NCI-H128 (cell line): ENCODE measurements around the gene SMPD2.

Experiments used
- DNase-seq: peaks from one replicate; lab custom pipeline; 2025; ENCODE audit not compliant: unreplicated experiment; lab: John Stamatoyannopoulos, UW

Gene SMPD2, protein sequence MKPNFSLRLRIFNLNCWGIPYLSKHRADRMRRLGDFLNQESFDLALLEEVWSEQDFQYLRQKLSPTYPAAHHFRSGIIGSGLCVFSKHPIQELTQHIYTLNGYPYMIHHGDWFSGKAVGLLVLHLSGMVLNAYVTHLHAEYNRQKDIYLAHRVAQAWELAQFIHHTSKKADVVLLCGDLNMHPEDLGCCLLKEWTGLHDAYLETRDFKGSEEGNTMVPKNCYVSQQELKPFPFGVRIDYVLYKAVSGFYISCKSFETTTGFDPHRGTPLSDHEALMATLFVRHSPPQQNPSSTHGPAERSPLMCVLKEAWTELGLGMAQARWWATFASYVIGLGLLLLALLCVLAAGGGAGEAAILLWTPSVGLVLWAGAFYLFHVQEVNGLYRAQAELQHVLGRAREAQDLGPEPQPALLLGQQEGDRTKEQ

DNA sequence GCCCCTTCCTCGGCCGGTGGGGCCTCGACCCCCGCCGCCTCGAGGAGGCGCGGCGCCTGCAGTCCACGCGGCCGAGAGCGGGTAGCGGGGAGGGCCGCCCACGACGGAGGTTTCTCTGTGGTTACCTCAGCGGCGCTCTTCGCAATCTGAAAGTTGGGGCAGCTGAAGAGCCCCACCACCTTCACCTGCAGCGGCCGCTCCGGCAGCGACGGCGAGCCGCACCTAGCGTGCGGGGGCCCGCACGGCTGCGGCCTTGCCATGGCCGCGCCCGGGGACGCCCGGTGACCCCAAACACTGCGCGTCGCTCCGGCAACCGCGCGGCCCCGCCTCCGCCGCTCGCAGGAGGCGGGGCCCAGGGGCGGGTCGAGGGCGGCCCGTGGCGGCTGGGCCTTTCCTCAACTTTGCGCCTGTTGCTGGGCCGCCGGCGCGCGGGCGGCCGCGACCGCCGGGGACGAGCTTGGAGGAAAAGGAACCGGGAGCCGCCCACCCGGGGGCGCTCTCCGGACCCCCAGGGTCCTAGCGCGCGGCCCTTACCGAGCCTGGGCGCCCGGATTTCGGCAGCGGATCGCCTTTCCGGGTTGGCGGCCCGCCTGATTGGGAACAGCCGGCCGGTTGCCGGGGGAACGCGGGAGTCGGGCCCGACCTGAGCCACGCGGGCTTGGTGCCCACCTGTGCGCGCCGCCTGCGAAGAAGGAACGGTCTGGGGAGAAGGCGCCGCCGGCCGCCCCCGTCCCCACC, at the start of gene SMPD2, which contains the start of gene PPIL6:
Gene SMPD2, plus strand, starts transcription at position 394 of the 738 bp plus-strand sequence. CDS start 398 bp downstream, outside the sequence.
Gene PPIL6, minus strand, starts transcription at position 298 of the 738 bp plus-strand sequence. Its CDS starts 38 bp downstream, at position 260.
- peak; percentile 56 for DNase-seq

DNA sequence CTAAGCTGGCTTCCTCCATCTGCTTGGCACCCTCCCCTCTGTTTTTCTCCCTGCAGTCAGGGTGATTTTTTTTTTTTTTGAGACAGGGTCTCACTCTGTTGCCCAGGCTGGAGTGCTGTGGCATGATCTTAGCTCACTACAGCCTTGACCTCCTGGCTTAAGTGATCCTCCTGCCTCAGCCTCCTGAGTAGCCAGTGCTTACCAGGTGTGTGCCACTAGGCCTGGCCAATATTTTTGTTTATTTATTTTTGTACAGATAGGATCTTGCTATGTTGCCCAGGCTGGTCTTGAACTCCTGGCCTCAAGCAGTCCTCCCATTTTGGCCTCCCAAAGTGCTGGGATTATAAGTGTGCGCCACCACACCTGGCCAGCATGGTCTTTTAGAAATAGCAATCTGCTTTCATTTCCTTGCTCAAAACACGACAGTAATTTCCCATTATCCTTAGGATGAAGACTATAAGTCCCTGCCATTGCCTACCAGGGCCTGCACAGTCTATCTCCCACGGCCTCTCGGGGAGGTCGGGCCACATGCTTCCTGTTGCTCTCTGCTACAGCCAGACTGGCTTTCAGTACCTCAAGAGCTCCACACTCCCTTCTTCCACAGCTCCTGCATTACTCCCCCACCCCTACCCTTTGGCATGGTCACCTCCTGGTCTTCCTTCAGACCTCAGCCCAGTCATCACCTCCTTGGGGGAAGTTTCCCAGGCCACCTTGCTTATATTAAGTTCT, 47.2 kb upstream of the SMPD2 start:
- no peak for DNase-seq

DNA sequence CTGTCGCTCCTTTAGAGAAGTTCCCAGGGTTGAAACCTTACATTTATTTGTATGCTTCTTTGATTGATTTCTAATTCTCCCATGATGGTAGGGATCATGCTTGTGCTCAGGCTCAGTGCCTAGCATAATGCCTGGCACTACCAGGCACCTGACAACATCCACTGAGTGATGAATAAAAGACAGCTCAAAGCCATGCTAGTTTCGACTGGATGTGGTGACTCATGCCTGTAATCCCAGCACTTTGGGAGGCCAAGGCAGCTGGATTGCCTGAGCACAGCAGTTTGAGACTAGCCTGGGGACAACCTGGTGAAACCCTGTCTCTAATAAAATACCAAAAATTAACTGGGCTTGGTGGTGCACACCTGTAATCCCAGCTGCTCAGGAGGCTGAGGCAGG, 46.6 kb upstream of the SMPD2 start:
- no peak for DNase-seq

DNA sequence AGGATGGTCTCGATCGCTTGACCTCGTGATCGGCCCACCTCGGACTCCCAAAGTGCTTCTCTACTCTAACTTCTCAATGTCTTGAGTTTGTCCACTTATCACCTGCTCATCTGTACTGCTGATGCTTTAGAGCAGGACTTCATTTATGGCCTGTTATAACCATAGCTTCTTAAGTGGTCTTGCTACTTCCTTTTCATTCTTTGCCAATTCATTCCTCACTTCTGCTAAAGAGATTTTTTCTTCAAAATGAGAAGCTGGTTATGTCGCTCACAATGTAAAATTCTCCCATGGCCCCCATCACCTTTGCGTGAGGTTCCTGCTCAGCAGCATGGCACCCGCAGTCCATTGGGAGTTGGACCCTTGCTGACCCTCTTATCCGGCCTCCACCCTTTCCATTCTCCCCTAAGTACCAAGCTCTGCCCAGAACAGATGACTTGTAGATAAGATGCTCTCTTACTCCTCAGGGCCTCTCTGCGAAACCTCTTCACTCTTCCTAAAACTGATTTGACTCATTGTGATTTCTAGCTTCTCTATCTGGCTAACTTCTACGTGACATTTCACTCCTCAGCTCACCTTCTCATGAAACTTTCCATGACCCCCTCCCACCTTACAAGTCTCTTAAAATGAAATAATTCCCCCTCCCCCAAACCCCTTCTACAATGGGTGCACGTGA, 44.3 kb upstream of the SMPD2 start:
- DNase-seq = no peak

DNA sequence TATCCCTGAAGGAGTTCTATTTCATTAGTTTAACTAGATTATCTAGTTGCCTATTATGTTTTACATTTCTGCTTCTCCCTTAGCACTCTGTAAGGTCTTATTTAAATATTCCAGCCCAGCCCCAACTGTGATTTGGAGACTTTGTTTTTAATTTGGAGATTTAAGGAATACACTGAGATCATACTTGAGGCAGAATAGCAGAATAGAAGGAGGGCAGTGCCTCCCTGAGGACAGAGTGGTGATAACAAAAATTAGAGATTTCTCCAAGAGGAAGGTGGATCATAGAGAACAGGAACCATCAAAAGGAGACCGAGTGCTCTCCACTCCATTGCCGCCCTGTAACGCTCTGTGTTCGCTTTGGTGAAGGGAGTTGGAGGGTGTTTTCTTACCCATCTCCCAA, 43.5 kb upstream of the SMPD2 start:
- no peak for DNase-seq

DNA sequence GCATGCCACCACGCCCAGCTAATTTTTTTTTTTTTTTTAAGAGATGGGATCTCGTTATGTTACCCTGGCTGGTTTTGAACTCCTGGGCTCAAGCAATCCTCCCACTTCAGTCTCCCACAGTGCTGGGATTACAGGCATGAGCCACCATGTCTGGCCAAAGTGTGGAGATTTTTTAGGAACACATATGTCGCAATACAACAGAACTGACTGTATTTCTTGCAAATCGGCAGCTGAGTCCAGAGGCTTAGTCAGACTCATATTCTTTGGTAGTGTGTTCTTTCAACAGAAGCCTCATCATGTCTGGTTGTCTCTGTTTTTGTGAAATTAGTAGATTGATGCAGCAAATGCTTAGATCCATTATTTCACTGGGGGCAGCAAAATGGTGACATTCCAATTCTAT, 34.3 kb upstream of the SMPD2 start:
- DNase-seq = no peak

DNA sequence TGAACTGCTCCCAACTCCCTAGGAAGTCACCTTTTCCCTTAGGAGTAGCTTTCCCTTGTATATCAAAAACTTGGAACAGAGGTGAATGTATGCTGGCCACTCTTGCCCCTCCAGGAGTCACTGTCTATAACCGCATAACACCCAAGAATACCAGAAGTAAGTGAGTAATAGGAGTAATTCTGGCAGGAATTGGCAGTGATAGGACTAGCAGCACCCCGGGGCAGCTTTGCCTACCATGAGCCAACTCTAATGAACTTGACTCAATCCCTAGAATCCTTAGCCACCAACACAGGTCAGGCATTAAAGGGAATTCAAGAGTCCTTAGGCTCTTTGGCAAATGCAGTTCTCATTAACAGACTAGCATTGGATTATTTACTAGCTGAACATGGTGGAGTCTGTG, 29.5 kb upstream of the SMPD2 start:
- DNase-seq = no peak

DNA sequence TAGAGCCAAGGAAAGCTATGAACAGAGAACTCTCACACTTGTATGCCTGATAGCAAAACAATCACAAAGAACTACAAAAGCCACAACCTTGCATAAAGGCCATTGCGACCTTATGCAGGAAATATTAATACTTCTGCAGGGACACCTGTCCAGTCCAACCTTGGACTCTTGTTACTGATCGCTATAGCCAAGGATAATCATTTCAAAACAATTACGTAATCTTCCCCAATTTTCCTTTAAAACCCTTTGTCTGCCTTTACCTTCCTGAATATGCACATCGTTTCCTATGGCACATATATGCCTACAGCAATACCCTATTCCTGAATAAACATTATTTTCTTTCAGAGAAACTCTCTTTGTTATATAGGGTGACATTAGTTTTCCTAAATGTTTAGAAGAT, 22.9 kb upstream of the SMPD2 start:
- DNase-seq = no peak

DNA sequence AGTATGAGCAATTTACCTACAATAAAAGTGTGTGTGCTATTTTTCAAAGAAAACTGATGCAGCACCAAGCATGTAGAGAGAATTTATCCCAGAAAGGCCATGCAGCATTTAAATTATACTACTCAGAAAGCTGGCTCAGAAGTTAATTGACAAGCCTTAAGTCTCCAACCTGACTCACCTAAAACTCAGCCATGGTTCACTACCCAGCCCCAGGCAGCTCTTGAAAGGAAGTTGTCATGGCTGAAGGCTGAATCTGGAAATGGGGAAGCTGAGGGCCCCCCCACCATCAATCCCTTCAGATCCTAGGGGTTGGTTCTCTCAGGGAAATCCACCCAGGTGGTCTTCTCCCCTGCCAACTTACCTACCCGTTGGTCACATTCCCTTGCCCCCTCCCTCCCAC, 19.8 kb upstream of the SMPD2 start:
- DNase-seq = no peak

DNA sequence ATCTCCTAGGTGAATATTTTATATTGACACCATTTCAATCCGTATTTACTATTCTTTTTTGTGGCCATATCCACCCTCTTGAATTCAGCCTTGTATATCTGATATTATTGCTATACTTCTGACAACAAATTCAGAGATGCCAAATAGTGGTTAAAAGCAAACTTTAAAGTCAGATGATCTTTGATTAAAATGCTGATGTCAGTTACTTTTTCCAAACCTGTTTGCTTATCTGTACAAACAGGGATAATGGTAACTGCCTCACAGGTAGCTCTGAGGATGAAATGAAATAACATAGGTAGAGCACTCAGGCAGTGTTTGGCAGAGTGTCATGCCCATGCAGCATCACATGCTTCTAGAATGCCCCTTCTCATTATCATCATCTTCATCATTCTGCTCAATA, 19.3 kb upstream of the SMPD2 start:
- no peak for DNase-seq

DNA sequence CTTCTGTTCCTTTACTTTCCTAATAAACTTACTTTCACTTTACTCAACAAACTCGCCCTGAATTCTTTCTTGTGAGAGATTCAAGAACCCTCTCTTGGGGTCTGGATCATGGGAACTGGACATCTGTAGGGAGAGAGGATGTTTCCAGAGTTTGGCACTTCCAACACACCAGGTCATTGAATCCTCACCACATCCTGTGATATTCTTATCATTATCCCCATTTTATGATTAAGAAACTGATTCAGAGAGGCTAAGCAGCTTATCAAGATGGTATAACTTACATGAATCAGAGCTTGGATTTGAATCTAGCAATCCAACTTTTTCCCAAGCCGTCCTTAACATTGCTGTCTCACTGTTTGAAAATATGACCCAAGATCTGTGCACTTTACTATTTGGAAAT, 15.6 kb upstream of the SMPD2 start:
- DNase-seq = no peak

DNA sequence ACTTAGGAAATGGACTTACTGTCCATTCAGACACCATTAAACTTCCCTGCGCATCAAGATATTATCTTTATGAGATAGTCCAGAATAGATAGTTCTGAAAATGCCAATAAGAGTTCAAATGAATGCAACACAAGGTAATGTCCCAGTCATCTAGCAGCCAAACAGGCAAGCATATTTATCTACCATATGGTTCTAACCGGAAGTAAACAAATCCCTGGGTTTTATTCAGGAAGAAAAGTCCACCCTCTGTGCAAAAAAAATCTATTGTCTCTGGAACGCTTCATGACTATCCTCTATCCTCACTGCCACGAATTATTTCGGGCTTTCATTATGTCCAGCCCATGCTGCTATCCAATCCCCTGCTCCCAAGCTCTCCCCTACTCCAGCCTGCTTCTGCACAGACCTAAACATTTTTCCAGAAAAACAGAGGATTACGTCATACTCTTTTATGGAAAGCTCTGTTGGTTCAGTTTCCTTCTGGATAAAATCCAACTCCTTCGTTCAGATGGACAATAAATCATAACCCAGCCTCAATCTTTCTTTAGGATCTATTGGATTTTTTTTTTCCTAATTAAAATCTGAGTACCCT, 11.5 kb upstream of the SMPD2 start:
- no peak for DNase-seq

DNA sequence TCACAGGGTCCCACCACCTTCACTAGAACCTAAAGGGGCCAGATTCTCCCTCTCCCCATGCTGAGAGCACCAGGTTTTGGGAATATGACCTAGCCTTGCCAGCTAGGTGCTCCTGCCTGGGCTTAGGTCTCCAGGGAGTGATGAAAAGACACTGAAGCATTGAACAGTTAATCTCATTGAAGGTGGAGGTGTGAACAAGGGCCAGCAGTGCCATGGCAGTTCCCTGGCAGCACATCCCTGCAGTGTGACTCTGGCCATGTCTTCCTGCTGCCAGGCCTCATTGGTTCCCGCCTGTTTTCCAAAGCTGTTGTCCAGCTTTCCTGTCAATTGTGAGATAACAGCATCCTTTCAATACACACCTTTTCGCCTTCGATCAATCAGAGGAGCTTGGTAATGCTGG, 11.0 kb upstream of the SMPD2 start:
- no peak for DNase-seq

DNA sequence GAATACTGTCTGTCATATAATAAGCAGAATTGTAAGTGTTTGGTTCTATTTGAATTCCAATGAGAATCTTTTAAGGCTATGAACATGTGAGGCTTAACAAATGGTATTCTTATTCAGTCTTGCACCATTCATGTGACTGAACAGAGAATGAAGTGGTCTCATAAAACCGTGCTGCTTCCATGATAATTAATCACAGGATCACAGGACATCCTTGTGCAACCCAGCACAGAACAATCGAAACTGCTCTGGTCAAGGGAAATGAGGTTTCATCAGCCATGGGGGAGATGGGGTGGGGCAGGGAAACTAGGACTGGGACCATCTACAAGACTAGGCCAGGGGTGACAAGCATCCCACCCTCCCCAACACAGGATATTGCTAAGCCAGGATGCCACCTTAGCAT, 6.1 kb upstream of the SMPD2 start:
- DNase-seq = no peak

DNA sequence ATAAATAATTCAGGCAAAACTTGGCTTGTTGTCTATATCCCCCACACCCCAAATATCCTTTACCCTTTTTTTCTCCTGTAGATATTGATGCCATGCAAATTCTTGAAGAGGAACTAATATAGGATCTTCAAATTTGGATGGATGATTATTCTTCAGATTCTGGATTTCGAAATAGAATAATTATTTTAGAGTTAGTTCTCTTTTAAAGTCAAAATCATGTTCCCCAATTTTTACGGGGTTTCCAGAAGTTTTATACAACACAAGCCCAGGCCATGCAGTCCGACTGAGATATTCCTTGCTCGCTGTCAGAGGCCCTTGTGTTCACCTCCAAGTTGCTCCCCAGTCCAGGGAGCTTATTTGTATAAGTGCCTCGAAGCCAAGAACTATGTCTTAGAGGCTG, 4.5 kb upstream of the SMPD2 start:
- DNase-seq = no peak

DNA sequence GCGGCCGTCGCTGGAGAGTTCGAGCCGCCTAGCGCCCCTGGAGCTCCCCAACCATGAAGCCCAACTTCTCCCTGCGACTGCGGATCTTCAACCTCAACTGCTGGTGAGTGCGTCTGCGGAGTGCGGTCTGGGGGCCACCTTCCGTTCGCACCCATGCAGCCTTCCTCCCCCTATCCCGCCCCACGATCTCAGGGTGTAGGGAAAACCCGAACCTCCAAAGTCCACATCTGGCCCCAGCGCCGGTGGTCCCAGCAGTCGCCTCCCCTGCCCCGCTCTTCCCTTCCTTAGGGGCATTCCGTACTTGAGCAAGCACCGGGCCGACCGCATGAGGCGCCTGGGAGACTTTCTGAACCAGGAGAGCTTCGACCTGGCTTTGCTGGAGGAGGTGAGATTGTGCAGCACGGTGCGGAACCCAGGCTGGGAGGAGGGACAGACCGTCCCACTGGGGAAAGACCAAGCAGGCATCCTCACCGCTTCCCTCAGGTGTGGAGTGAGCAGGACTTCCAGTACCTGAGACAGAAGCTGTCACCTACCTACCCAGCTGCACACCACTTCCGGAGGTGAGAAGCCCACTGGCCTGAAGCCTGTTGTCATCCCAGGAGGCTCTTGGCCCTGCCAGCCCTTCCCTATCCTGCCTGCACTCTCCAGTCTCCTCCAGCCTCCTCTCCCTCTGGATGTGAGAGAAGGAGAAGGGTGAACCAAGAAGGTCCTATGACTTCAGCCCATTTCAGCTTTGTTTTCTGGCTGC, 719 bp downstream of the SMPD2 start:
- DNase-seq = no peak

DNA sequence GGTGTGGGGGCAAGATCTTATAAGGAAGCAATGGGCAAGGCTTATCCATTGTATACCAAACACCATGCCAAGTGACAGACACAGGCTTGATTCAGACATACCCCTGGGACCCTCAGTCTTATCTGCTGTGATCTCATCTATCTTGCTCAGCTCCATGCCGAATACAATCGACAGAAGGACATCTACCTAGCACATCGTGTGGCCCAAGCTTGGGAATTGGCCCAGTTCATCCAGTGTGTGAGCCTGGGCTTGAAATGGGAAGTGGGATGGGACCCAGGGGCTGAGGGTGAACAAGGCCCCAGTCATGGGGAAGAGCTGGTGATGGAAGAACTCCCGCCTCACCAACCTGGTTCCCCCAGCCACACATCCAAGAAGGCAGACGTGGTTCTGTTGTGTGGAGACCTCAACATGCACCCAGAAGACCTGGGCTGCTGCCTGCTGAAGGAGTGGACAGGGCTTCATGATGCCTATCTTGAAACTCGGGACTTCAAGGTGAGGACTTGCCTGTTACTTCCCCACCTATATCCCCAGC, 1.9 kb downstream of the SMPD2 start:
- DNase-seq = no peak

DNA sequence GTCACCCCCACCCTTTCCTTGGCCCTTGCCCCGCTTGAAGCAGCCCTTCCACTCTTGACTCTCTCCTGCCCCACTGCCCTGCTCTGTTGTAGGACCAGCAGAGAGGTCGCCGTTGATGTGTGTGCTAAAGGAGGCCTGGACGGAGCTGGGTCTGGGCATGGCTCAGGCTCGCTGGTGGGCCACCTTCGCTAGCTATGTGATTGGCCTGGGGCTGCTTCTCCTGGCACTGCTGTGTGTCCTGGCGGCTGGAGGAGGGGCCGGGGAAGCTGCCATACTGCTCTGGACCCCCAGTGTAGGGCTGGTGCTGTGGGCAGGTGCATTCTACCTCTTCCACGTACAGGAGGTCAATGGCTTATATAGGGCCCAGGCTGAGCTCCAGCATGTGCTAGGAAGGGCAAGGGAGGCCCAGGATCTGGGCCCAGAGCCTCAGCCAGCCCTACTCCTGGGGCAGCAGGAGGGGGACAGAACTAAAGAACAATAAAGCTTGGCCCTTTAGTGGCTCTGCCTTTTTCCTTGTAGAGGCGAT, 3.0 kb downstream of the SMPD2 start:
- no peak for DNase-seq

DNA sequence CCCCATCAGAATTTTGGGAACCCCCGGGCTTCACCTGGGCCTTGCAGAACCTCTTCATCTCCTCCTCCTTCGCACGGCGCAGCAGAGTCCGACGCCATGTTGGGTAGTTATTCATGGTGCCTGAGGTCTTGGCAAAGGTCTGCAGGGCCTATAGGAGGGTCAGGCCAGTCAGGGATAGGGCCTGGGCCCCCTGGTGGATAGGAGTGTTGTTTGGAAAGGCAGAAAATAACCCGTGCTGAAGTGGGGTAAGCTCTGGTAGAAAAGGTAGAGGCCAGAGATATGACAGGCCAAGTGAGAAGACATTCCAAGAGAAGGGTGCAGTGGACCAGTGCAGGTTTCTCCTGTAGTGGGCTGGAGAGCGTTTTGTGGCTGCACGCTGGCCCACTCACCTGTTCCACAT, 4.9 kb downstream of the SMPD2 start:
- no peak for DNase-seq

DNA sequence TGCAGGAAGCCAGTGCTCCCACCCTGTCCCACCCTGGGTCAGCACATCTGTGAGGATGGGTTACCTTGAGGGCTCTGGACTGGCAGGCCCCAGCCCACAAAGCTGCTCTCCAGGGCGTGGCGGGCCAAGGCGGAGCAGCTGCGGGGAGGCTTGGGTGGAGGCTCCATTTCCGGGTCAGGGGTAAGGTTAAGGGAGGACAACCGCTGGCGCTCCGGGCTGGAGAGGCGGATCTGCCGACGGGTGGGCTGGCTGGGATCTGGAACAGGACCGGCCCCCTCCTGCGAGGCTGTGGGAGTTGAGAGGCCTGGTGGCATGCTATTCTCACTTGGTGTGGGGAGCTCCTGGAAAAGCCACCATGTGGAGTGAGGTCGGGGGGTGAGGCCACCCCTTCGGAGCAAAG, 5.5 kb downstream of the SMPD2 start:
- no peak for DNase-seq
